T-helper 1 cell treated with Interleukin-12 subunit alpha and Interleukin-12 subunit beta and Interleukin-4 antibody, amounts not matched to agents 30 μg/mL and 1 μg/mL, for 36 hours (primary cell): ENCODE results near the gene DDX39A.

ENCODE experiments used
- H3K27ac Mint-ChIP-seq: one replicate; pipeline ENCODE4 v1.8.0; 2021; ENCODE audit warnings: mild to moderate bottlenecking, mixed read lengths
- H3K27me3 Mint-ChIP-seq: one replicate; pipeline ENCODE4 v1.8.0; 2021; ENCODE audit warnings: low read depth, mixed read lengths
- H3K36me3 Mint-ChIP-seq: one replicate; pipeline ENCODE4 v1.8.0; 2021; ENCODE audit warnings: low read depth, mixed read lengths
- H3K4me1 Mint-ChIP-seq: one replicate; pipeline ENCODE4 v1.8.0; 2021; ENCODE audit warnings: low read depth, mixed read lengths
- H3K4me3 Mint-ChIP-seq: one replicate; pipeline ENCODE4 v1.8.0; 2021; ENCODE audit warnings: mild to moderate bottlenecking, moderate library complexity, mixed read lengths
- H3K9me3 Mint-ChIP-seq: one replicate; pipeline ENCODE4 v1.8.0; 2021; ENCODE audit warnings: mixed read lengths

Gene DDX39A

GRCh38 chr19:14441041-14441938, 22.1 kb upstream of the DDX39A start:
- Mint-ChIP-seq H3K27me3 (no peaks in the 10 kb centered on the region), H3K4me1 (peaks cover 29% of the 10 kb centered on the region), H3K4me3 (peak overlapping the region; percentile 96), H3K36me3 (peaks cover 36% of the 10 kb centered on the region), H3K27ac (peak overlapping the region; percentile 42), H3K9me3 (no peaks in the 10 kb centered on the region)

DNA sequence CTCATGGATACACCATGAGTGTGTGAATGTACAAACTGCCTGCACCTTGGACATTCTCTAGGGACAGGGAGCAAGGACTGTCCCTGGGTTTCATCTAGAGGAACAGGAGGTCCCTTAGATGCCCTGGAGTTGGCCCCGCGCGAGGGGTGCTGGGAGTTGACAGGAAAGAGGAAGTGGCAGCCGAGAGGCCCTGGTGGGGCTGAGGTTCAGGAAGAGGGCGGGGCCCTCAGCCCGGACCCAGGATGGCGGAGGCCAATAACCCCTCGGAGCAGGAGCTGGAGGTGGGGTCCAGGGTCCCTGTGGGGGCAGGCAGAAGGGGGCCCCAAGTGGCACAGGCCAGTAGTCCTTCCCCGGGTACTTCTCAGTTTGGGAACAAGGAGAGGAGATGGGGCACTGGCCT, 20.9 kb upstream of the DDX39A start:
- Mint-ChIP-seq H3K9me3 (no peaks in the 10 kb centered on the region), H3K4me3 (peak overlapping the region; percentile 96), H3K36me3 (peaks cover 31% of the 10 kb centered on the region), H3K27me3 (no peaks in the 10 kb centered on the region), H3K4me1 (peaks cover 32% of the 10 kb centered on the region), H3K27ac (peak overlapping the region; percentile 94)

GRCh38 chr19:14439014-14439413, 19.9 kb upstream of the DDX39A start:
- Mint-ChIP-seq H3K4me1 (peaks cover 32% of the 10 kb centered on the region), H3K27me3 (no peaks in the 10 kb centered on the region), H3K36me3 (peaks cover 22% of the 10 kb centered on the region), H3K4me3 (peak overlapping the region; percentile 96), H3K9me3 (no peaks in the 10 kb centered on the region), H3K27ac (peak overlapping the region; percentile 21)

DNA sequence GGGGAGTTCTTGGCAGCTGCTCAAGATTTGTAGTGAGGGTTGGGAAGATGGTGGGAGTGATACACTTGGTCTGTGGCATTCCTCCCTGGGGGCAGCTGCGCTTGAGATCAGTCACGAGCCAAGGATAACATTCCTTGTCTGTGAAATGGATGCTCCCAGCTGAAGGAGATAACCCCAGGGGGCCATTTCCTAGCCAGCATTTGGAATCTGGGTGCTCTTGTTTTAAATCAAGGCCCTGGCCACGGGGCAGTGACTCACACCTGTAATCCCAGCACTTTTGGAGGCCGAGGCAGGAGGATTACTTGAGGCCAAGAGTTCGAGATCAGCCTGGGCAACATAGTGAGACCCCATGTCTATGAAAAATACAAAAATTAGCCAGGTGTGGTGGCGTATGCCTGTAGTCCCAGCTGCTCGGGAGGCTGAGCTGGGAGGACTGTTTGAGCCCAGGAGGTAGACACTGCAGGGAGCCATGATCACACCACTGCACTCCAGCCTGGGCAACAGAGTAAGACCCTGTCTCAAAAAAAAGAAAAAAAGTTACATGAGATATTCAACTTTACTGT, 18.5 kb upstream of the DDX39A start:
- Mint-ChIP-seq H3K4me3 (no peak overlapping the region), H3K27me3 (no peaks in the 10 kb centered on the region), H3K36me3 (peaks cover 13% of the 10 kb centered on the region), H3K4me1 (peaks cover 33% of the 10 kb centered on the region), H3K27ac (peak overlapping the region; percentile 57), H3K9me3 (no peaks in the 10 kb centered on the region)

- Mint-ChIP-seq H3K4me3 (peak overlapping the region; percentile 74), H3K9me3 (no peaks in the 10 kb centered on the region), H3K27ac (peak overlapping the region; percentile 55), H3K27me3 (peaks cover 5% of the 10 kb centered on the region), H3K36me3 (peaks cover 7% of the 10 kb centered on the region), H3K4me1 (peaks cover 38% of the 10 kb centered on the region)
Observed at GRCh38 chr19:14435320-14436050, 16.3 kb upstream of the DDX39A start.

DNA sequence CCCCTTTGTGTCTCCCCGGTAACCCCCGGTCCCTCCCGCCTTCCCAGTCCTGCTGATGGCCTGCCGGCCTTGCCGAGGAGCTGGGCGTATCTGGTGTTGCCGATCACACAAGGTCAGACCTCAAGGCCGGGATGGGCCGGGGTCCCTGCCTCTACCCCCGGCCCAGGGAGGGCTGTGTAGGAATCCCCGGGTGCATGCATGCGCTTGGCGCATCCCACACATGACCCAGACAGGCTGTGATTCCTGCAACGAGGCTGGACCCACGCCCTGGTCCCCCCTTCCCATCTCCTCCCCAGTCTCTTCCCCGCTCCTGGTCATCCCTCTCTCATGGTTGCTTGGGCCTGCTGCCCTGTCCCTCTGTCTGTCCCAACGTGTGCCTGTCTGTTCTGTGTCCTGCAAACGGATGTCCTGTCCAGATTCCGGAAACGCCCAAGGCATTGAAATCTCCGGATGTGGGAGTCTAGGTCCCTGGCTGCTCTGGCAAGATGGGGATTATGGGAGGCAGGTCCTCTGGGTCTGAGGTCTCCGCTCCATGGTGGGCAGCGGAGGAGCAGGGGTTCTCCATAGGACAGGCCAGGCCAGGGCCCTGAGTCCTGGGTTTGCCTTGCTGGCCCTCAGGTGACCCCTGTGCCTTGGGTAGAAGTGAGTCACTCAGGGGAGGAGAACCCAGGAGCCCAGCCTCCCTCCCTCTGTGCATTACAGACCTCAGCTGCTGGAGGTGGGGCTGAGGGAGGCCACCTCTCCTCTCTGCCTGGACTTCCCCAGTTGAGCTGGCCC, 15.6 kb upstream of the DDX39A start:
- Mint-ChIP-seq H3K9me3 (no peaks in the 10 kb centered on the region), H3K27ac (peak overlapping the region; percentile 55), H3K4me3 (peak overlapping the region; percentile 74), H3K4me1 (peaks cover 31% of the 10 kb centered on the region), H3K36me3 (no peaks in the 10 kb centered on the region), H3K27me3 (peaks cover 9% of the 10 kb centered on the region)

GRCh38 chr19:14433554-14434501, 14.7 kb upstream of the DDX39A start:
- peak overlapping the region; percentile 31 for H3K27ac Mint-ChIP-seq
- H3K9me3 Mint-ChIP-seq = no peaks in the 10 kb centered on the region
- peak overlapping the region; percentile 74 for H3K4me3 Mint-ChIP-seq
- peaks cover 9% of the 10 kb centered on the region for H3K27me3 Mint-ChIP-seq
- peaks cover 25% of the 10 kb centered on the region for H3K4me1 Mint-ChIP-seq
- no peaks in the 10 kb centered on the region for H3K36me3 Mint-ChIP-seq

DNA sequence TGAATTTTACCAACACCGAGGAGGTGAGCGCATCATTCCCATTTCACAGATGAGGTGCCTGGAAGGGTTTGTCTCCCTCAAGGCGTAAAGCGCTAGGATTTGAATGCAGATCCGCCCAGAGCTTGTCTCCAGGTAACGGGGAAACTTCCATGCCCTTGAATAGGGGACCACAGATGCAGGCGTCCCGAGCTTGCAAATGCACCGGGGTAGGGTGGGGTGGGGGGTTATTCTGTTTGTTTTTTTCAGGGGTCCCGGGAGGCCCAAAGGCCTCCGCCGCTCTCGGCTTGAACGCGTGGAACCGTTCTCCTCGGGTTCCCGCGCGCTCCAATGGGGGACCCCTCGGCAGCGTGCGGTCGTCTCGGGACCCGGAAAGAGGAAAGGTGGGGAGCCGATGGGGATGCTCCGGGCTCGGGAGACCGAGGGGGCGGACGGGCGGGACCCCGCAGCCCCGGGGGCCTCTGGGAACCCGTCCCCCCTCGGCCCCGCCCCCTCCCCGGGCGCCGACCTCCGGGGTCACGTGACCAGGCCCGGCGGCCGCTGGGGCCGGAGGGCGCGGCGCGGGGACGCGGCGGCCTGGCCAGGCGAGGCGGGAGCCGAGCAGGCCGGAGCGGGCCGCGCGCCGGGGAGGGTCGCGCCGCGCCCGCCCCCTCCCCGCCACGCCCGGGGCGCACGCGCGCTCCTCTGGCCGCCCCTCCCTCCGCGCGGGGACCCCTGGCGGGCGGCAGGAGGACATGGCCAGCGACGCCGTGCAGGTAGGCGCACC, 13.8 kb upstream of the DDX39A start, which contains the start of gene PKN1:
Gene PKN1, plus strand, starts transcription at position 516 of the 763 bp plus-strand sequence. Its CDS starts 216 bp downstream, at position 732.
- Mint-ChIP-seq H3K27me3 (peaks cover 9% of the 10 kb centered on the region), H3K9me3 (no peaks in the 10 kb centered on the region), H3K27ac (peak within 1 kb of the TSS; percentile 31), H3K4me1 (peaks cover 21% of the 10 kb centered on the region), H3K36me3 (no peaks in the 10 kb centered on the region), H3K4me3 (peak within 1 kb of the TSS; percentile 88)

DNA sequence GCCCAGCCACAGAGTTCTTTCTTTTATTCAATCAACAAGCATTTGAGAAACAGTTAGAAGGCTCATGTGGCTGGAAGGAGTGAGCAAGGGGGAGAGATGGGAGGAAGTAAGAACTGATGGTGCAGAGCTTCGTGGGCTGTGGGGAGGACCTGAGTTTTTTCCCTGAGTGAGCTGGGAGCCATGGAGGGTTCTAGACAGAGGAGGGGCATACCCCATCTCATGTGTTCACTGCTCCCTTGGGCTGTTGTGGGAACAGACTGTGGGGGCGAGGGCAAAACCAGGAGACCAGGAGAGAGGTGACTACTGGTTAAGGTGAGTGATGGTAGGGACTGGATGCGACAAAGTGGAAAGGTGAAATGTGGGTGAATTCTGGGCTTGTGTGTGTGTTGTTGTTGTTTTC, 11.6 kb upstream of the DDX39A start:
- no peak overlapping the region for H3K27ac Mint-ChIP-seq
- H3K4me3 Mint-ChIP-seq = peak overlapping the region; percentile 41
- peaks cover 20% of the 10 kb centered on the region for H3K4me1 Mint-ChIP-seq
- H3K27me3 Mint-ChIP-seq = peaks cover 13% of the 10 kb centered on the region
- no peaks in the 10 kb centered on the region for H3K9me3 Mint-ChIP-seq
- no peaks in the 10 kb centered on the region for H3K36me3 Mint-ChIP-seq

- H3K4me1 Mint-ChIP-seq = peaks cover 13% of the 10 kb centered on the region
- no peaks in the 10 kb centered on the region for H3K36me3 Mint-ChIP-seq
- H3K4me3 Mint-ChIP-seq = no peak overlapping the region
- no peak overlapping the region for H3K27ac Mint-ChIP-seq
- H3K27me3 Mint-ChIP-seq = peaks cover 13% of the 10 kb centered on the region
- no peaks in the 10 kb centered on the region for H3K9me3 Mint-ChIP-seq
Observed at GRCh38 chr19:14428882-14429416, 9.8 kb upstream of the DDX39A start.

DNA sequence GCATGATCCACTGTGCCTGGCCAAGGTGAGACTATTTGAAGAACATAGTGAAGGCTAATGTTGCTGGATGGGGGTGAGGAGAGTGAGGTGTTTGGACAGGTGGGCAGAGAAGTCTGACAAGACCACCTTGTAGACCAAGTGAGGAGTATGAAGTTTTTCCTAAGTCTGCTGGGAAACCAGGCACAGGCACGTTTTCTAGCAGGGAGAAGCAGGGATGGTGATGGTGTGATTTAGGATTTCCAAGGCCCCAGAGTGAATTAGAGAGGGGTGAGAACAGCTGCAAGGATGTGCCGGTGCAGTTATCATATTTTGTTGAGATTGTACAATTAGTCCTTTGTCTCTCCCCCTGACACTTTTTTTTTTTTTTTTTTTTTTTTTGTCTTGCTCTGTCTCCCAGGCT, 8.3 kb upstream of the DDX39A start:
- no peak overlapping the region for H3K27ac Mint-ChIP-seq
- H3K36me3 Mint-ChIP-seq = no peaks in the 10 kb centered on the region
- H3K9me3 Mint-ChIP-seq = no peaks in the 10 kb centered on the region
- peaks cover 13% of the 10 kb centered on the region for H3K27me3 Mint-ChIP-seq
- H3K4me3 Mint-ChIP-seq = no peak overlapping the region
- H3K4me1 Mint-ChIP-seq = peaks cover 10% of the 10 kb centered on the region

- H3K4me3 Mint-ChIP-seq = no peak overlapping the region
- H3K36me3 Mint-ChIP-seq = no peaks in the 10 kb centered on the region
- no peaks in the 10 kb centered on the region for H3K9me3 Mint-ChIP-seq
- H3K27me3 Mint-ChIP-seq = peaks cover 10% of the 10 kb centered on the region
- no peak overlapping the region for H3K27ac Mint-ChIP-seq
- peaks cover 2% of the 10 kb centered on the region for H3K4me1 Mint-ChIP-seq
Observed at GRCh38 chr19:14425696-14426138, 6.6 kb upstream of the DDX39A start.

- Mint-ChIP-seq H3K4me3 (peak overlapping the region; percentile 95), H3K27ac (peak overlapping the region; percentile 99), H3K36me3 (peaks cover 18% of the 10 kb centered on the region), H3K9me3 (no peaks in the 10 kb centered on the region), H3K27me3 (no peaks in the 10 kb centered on the region), H3K4me1 (peaks cover 33% of the 10 kb centered on the region)
Observed at GRCh38 chr19:14418856-14419105, 360 bp downstream of the DDX39A start.
